Measurements from ENCODE around the gene ADGRE1.

Gene ADGRE1

GRCh38 chr19:6935618-6936017, 48.2 kb downstream of the ADGRE1 start:
- peaks cover 9 to 28% (median 11%) of the 10 kb centered on the region in 5 donors for H3K9me3 ChIP-seq (ENCODE audit: control insufficient read depth in 5 of 5, low read length in 5 of 5)
- H3K27me3 ChIP-seq (ENCODE audit: control insufficient read depth in 5 of 5, insufficient read depth in 4 of 5, low read length in 5 of 5) = no peaks in the 10 kb centered on the region
- no peak overlapping the region for H3K9ac ChIP-seq (ENCODE audit: low read length in 5 of 5)
- H3K4me1 ChIP-seq (ENCODE audit: control insufficient read depth in 5 of 5, insufficient read depth in 5 of 5, low read length in 5 of 5) = no peaks in the 10 kb centered on the region
- no peaks in the 10 kb centered on the region for H3K36me3 ChIP-seq (ENCODE audit: control insufficient read depth in 5 of 5, insufficient read depth in 5 of 5, low read length in 5 of 5)
- no peak overlapping the region for H3K27ac ChIP-seq (ENCODE audit: low read depth, low read length)
- H3K4me3 ChIP-seq (ENCODE audit: low read depth in 1 of 5, low read length in 5 of 5) = no peak overlapping the region

GRCh38 chr19:6945733-6946132, 58.4 kb downstream of the ADGRE1 start:
- Histone ChIP-seq H3K36me3 (ENCODE audit: control insufficient read depth in 5 of 5, insufficient read depth in 5 of 5, low read length in 5 of 5) (no peaks in the 10 kb centered on the region), H3K27me3 (ENCODE audit: control insufficient read depth in 5 of 5, insufficient read depth in 4 of 5, low read length in 5 of 5) (peaks cover 0 to 7% (median 0%) of the 10 kb centered on the region in 5 donors), H3K4me1 (ENCODE audit: control insufficient read depth in 5 of 5, insufficient read depth in 5 of 5, low read length in 5 of 5) (peaks cover 0 to 7% (median 0%) of the 10 kb centered on the region in 5 donors), H3K4me3 (ENCODE audit: low read depth in 1 of 5, low read length in 5 of 5) (no peak overlapping the region), H3K9ac (ENCODE audit: low read length in 5 of 5) (no peak overlapping the region), H3K27ac (ENCODE audit: low read depth, low read length) (no peak overlapping the region), H3K9me3 (ENCODE audit: control insufficient read depth in 5 of 5, low read length in 5 of 5) (no peaks in the 10 kb centered on the region)

- H3K27me3 ChIP-seq (ENCODE audit: control insufficient read depth in 5 of 5, insufficient read depth in 4 of 5, low read length in 5 of 5) = no peaks in the 10 kb centered on the region
- H3K27ac ChIP-seq (ENCODE audit: low read depth, low read length) = no peak overlapping the region
- no peaks in the 10 kb centered on the region for H3K36me3 ChIP-seq (ENCODE audit: control insufficient read depth in 5 of 5, insufficient read depth in 5 of 5, low read length in 5 of 5)
- peaks cover 0 to 7% (median 0%) of the 10 kb centered on the region in 5 donors for H3K4me1 ChIP-seq (ENCODE audit: control insufficient read depth in 5 of 5, insufficient read depth in 5 of 5, low read length in 5 of 5)
- peak overlapping the region in 1 of 5 donors; percentile 21 for H3K9ac ChIP-seq (ENCODE audit: low read length in 5 of 5)
- H3K9me3 ChIP-seq (ENCODE audit: control insufficient read depth in 5 of 5, low read length in 5 of 5) = no peaks in the 10 kb centered on the region
- H3K4me3 ChIP-seq (ENCODE audit: low read depth in 1 of 5, low read length in 5 of 5) = no peak overlapping the region
Observed at GRCh38 chr19:6947745-6948144, 60.4 kb downstream of the ADGRE1 start.

- no peak overlapping the region for H3K27ac ChIP-seq (ENCODE audit: low read depth, low read length)
- H3K9me3 ChIP-seq (ENCODE audit: control insufficient read depth in 5 of 5, low read length in 5 of 5) = no peaks in the 10 kb centered on the region
- no peak overlapping the region for H3K4me3 ChIP-seq (ENCODE audit: low read depth in 1 of 5, low read length in 5 of 5)
- peaks cover 0 to 7% (median 0%) of the 10 kb centered on the region in 5 donors for H3K4me1 ChIP-seq (ENCODE audit: control insufficient read depth in 5 of 5, insufficient read depth in 5 of 5, low read length in 5 of 5)
- H3K36me3 ChIP-seq (ENCODE audit: control insufficient read depth in 5 of 5, insufficient read depth in 5 of 5, low read length in 5 of 5) = no peaks in the 10 kb centered on the region
- H3K9ac ChIP-seq (ENCODE audit: low read length in 5 of 5) = no peak overlapping the region
- no peaks in the 10 kb centered on the region for H3K27me3 ChIP-seq (ENCODE audit: control insufficient read depth in 5 of 5, insufficient read depth in 4 of 5, low read length in 5 of 5)
Observed at GRCh38 chr19:6948884-6949283, 61.5 kb downstream of the ADGRE1 start.

- Histone ChIP-seq H3K27me3 (ENCODE audit: control insufficient read depth in 5 of 5, insufficient read depth in 4 of 5, low read length in 5 of 5) (peaks cover 0 to 2% (median 0%) of the 10 kb centered on the region in 5 donors), H3K9me3 (ENCODE audit: control insufficient read depth in 5 of 5, low read length in 5 of 5) (peaks cover 0 to 10% (median 0%) of the 10 kb centered on the region in 5 donors), H3K4me1 (ENCODE audit: control insufficient read depth in 5 of 5, insufficient read depth in 5 of 5, low read length in 5 of 5) (no peaks in the 10 kb centered on the region), H3K36me3 (ENCODE audit: control insufficient read depth in 5 of 5, insufficient read depth in 5 of 5, low read length in 5 of 5) (no peaks in the 10 kb centered on the region), H3K9ac (ENCODE audit: low read length in 5 of 5) (no peak overlapping the region), H3K4me3 (ENCODE audit: low read depth in 1 of 5, low read length in 5 of 5) (no peak overlapping the region), H3K27ac (ENCODE audit: low read depth, low read length) (no peak overlapping the region)
Observed at GRCh38 chr19:6952956-6953355, 65.6 kb downstream of the ADGRE1 start.

DNA sequence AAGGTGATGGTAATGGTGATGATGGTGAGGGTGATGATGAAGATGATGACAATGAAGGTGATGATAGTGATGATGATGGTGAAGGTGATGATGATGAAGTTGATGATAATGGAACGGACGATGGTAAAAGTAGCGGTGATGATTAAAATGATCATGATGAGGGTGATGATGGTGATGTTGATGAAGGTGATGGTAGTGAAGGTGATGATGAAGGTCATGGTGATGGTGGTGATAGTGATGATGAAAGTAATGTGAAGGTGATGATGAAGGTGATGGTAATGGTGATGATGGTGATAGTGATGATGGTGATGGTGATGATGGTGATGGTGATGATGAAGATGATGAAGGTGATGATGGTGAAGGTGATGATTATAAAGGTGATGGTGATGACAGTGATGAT, 67.7 kb downstream of the ADGRE1 start:
- peaks cover 0 to 2% (median 0%) of the 10 kb centered on the region in 5 donors for H3K27me3 ChIP-seq (ENCODE audit: control insufficient read depth in 5 of 5, insufficient read depth in 4 of 5, low read length in 5 of 5)
- no peak overlapping the region for H3K9ac ChIP-seq (ENCODE audit: low read length in 5 of 5)
- peaks cover 0 to 10% (median 0%) of the 10 kb centered on the region in 5 donors for H3K9me3 ChIP-seq (ENCODE audit: control insufficient read depth in 5 of 5, low read length in 5 of 5)
- no peaks in the 10 kb centered on the region for H3K4me1 ChIP-seq (ENCODE audit: control insufficient read depth in 5 of 5, insufficient read depth in 5 of 5, low read length in 5 of 5)
- H3K36me3 ChIP-seq (ENCODE audit: control insufficient read depth in 5 of 5, insufficient read depth in 5 of 5, low read length in 5 of 5) = no peaks in the 10 kb centered on the region
- H3K27ac ChIP-seq (ENCODE audit: low read depth, low read length) = no peak overlapping the region
- no peak overlapping the region for H3K4me3 ChIP-seq (ENCODE audit: low read depth in 1 of 5, low read length in 5 of 5)

DNA sequence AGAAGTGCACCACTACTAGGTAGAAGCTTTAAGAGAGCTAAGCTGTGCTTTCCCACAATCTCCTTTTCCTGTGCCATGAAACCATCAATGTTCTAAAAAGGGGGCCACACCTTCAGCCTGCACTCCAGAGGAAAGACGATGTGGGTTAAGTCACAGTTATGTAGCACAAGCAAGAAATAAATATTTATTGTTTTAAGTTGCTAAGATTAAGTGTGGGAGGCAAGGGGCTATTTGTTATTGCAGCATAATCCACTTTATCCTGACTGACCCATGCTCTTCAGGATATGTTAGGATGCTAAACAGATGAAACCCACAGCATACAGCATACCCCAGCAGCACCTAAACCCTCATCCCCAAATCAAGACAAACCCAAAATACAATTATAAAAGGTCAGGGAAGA, 69.2 kb downstream of the ADGRE1 start:
- Histone ChIP-seq H3K9ac (ENCODE audit: low read length in 5 of 5) (no peak overlapping the region), H3K4me1 (ENCODE audit: control insufficient read depth in 5 of 5, insufficient read depth in 5 of 5, low read length in 5 of 5) (no peaks in the 10 kb centered on the region), H3K4me3 (ENCODE audit: low read depth in 1 of 5, low read length in 5 of 5) (no peak overlapping the region), H3K36me3 (ENCODE audit: control insufficient read depth in 5 of 5, insufficient read depth in 5 of 5, low read length in 5 of 5) (no peaks in the 10 kb centered on the region), H3K9me3 (ENCODE audit: control insufficient read depth in 5 of 5, low read length in 5 of 5) (peaks cover 0 to 10% (median 0%) of the 10 kb centered on the region in 5 donors), H3K27me3 (ENCODE audit: control insufficient read depth in 5 of 5, insufficient read depth in 4 of 5, low read length in 5 of 5) (peaks cover 0 to 2% (median 0%) of the 10 kb centered on the region in 5 donors), H3K27ac (ENCODE audit: low read depth, low read length) (no peak overlapping the region)

DNA sequence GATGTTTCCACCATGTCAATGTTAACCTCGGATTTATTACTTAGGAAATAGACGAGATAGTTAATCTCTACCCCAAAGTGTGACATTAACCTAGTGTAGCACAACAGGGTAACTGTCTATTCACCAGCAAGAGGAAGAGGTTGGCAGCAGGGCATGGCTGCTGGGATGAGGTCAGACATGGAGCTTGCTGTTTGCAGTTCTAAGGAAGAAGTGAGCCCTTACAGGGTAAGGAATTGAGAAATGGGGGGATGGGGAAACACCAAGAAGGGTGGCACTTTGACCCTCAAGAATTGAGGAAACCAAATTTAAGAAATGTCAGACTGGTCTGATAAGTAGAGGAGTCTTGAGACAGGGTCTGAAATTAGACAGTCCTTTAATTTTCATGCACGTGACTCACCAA, 71.4 kb downstream of the ADGRE1 start:
- Histone ChIP-seq H3K27me3 (ENCODE audit: control insufficient read depth in 5 of 5, insufficient read depth in 4 of 5, low read length in 5 of 5) (peaks cover 0 to 3% (median 0%) of the 10 kb centered on the region in 5 donors), H3K4me3 (ENCODE audit: low read depth in 1 of 5, low read length in 5 of 5) (no peak overlapping the region), H3K36me3 (ENCODE audit: control insufficient read depth in 5 of 5, insufficient read depth in 5 of 5, low read length in 5 of 5) (no peaks in the 10 kb centered on the region), H3K4me1 (ENCODE audit: control insufficient read depth in 5 of 5, insufficient read depth in 5 of 5, low read length in 5 of 5) (no peaks in the 10 kb centered on the region), H3K9ac (ENCODE audit: low read length in 5 of 5) (no peak overlapping the region), H3K27ac (ENCODE audit: low read depth, low read length) (no peak overlapping the region), H3K9me3 (ENCODE audit: control insufficient read depth in 5 of 5, low read length in 5 of 5) (peaks cover 0 to 10% (median 0%) of the 10 kb centered on the region in 5 donors)

- H3K4me3 ChIP-seq (ENCODE audit: low read depth in 1 of 5, low read length in 5 of 5) = no peak overlapping the region
- H3K9me3 ChIP-seq (ENCODE audit: control insufficient read depth in 5 of 5, low read length in 5 of 5) = no peaks in the 10 kb centered on the region
- no peak overlapping the region for H3K9ac ChIP-seq (ENCODE audit: low read length in 5 of 5)
- H3K4me1 ChIP-seq (ENCODE audit: control insufficient read depth in 5 of 5, insufficient read depth in 5 of 5, low read length in 5 of 5) = no peaks in the 10 kb centered on the region
- H3K36me3 ChIP-seq (ENCODE audit: control insufficient read depth in 5 of 5, insufficient read depth in 5 of 5, low read length in 5 of 5) = no peaks in the 10 kb centered on the region
- no peak overlapping the region for H3K27ac ChIP-seq (ENCODE audit: low read depth, low read length)
- H3K27me3 ChIP-seq (ENCODE audit: control insufficient read depth in 5 of 5, insufficient read depth in 4 of 5, low read length in 5 of 5) = peaks cover 0 to 3% (median 0%) of the 10 kb centered on the region in 5 donors
Observed at GRCh38 chr19:6963244-6963852, 76.0 kb downstream of the ADGRE1 start.

GRCh38 chr19:6963937-6964336, 76.6 kb downstream of the ADGRE1 start:
- no peak overlapping the region for H3K27ac ChIP-seq (ENCODE audit: low read depth, low read length)
- no peaks in the 10 kb centered on the region for H3K9me3 ChIP-seq (ENCODE audit: control insufficient read depth in 5 of 5, low read length in 5 of 5)
- H3K4me1 ChIP-seq (ENCODE audit: control insufficient read depth in 5 of 5, insufficient read depth in 5 of 5, low read length in 5 of 5) = no peaks in the 10 kb centered on the region
- peaks cover 0 to 3% (median 0%) of the 10 kb centered on the region in 5 donors for H3K27me3 ChIP-seq (ENCODE audit: control insufficient read depth in 5 of 5, insufficient read depth in 4 of 5, low read length in 5 of 5)
- no peak overlapping the region for H3K4me3 ChIP-seq (ENCODE audit: low read depth in 1 of 5, low read length in 5 of 5)
- H3K36me3 ChIP-seq (ENCODE audit: control insufficient read depth in 5 of 5, insufficient read depth in 5 of 5, low read length in 5 of 5) = no peaks in the 10 kb centered on the region
- no peak overlapping the region for H3K9ac ChIP-seq (ENCODE audit: low read length in 5 of 5)

Data from subcutaneous abdominal adipose tissue (tissue), 5 donors.